ENCODE results near the gene PLA2G10.
"Not testable (repeated sequence)": the region's sequence is repeated elsewhere in the genome, so short reads cannot be mapped to it uniquely, and the experiment has no call there.

PLA2G10 gene, protein sequence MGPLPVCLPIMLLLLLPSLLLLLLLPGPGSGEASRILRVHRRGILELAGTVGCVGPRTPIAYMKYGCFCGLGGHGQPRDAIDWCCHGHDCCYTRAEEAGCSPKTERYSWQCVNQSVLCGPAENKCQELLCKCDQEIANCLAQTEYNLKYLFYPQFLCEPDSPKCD

DNA sequence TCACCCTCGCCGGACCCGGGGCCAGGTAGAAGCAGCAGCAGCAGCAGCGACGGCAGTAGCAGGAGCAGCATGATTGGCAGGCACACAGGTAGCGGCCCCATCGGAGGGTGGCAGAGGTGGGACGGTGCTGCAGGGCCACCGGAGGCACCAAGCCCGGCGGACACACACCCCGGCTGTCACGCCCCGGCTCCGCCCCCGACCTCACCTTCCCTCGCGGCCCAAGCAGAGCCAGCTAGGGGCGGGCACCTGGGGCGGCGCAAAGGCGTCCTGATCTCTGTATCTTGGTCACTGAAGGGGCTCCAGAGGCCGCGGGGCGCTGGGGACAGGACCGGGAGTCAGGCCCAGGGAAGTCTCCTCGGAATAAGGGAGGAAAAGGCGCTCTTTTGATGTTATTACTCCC lies at the start of gene PLA2G10:
TSS of gene PLA2G10 (minus strand) at position 180 of the 400 bp plus-strand sequence. CDS start at position 101, 79 bp downstream.
- not testable (repeated sequence) for DNase-seq (ENCODE audit: low read depth)

DNA sequence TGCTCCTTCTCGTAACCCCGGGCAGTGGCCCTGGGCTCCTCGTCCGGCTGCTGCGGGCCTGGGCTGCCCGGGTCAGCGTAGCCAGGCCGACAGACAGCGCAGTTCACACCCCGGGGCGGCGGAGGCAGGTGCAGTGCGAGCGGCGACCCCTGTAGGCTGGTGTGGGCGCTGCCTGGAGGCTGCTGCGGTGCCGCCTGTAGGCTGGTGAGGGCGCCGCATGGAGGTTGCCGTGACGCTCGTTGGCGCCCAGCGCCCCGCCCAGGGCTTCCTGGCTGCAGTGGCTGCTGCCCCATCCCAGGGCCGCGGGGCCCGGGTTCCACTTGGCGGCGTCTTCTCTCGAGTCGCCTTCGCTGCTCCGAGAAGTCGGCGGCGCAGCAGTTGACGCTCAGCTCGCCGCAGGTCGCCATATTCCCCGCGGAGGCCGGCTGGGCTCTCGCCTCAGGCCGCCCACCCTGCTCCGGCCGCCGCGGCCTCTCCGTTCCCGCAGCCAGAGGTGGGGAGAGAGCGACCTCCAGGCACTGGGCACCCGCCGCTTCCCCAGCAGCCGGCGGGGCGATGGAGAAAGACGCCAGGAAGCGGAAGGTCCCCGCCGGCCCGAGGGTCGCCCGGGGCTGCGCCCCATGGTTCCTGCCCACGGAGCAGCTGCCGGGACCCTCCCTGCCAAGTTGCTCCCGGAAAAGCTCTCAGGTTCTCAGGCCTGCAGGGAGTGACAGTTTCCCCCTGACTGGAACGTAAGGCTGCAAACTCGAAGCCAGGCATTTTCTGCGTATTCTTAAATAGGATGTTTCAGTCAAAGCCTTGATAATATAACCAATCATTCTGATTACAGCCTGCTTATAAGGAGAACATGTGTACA lies 48.4 kb upstream of the PLA2G10 start, which contains the start of gene NPIPA2:
TSS of gene NPIPA2 (plus strand) at position 261 of the 856 bp plus-strand sequence. CDS start 5,533 bp downstream, outside the sequence.
- DNase-seq (ENCODE audit: low read depth): not testable (repeated sequence)

DNA sequence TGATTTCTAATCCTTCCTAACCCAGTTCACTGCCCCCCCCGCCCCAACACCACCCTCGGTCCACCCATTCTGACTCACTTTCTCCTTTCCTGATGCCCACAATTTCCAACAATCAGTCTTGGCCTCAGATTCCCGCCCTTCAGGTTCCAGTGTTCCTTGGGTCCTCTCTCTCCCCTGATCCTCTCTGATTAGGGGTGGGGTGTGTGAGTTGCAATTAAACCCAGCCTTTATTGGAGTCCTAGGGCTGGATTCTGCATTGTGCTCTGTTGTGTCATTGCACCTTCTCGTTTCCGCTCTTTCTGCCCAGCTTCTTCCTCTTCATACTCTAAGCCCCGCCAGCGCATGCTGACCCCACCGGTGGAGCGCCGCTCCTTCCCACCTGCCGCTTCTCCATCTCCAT lies 47.7 kb upstream of the PLA2G10 start:
- not testable (repeated sequence) for DNase-seq (ENCODE audit: low read depth)

DNA sequence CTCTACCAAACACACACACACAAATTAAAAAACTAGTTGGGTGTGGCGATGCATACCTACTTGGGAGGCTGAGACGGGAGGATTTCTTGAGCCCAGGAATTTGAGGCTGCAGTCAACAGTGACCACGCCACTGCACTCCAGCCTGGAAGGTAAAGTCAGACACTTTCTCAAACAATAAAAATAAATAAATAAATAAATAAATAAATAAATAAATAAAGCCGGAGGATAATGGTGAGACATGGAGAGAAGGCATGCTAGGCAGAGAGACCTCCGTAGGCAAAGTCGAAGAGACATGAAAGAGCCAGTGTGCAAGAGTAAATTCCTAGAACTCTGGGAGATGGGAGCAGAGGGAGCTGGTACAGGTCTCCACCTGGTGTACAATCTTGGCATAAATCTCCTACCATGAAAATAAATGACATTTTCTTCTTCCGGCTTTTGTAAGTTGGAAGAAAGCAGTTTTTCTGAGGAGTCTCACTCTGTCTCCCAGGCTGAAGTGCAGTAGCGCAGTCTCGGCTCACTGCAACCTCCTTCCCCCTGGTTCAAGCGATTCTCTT lies 46.8 kb upstream of the PLA2G10 start:
- DNase-seq (ENCODE audit: low read depth): not testable (repeated sequence)

DNA sequence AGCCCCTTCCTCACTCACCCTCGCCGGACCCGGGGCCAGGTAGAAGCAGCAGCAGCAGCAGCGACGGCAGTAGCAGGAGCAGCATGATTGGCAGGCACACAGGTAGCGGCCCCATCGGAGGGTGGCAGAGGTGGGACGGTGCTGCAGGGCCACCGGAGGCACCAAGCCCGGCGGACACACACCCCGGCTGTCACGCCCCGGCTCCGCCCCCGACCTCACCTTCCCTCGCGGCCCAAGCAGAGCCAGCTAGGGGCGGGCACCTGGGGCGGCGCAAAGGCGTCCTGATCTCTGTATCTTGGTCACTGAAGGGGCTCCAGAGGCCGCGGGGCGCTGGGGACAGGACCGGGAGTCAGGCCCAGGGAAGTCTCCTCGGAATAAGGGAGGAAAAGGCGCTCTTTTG lies 39.1 kb upstream of the PLA2G10 start:
- DNase-seq (ENCODE audit: low read depth): not testable (repeated sequence)

DNA sequence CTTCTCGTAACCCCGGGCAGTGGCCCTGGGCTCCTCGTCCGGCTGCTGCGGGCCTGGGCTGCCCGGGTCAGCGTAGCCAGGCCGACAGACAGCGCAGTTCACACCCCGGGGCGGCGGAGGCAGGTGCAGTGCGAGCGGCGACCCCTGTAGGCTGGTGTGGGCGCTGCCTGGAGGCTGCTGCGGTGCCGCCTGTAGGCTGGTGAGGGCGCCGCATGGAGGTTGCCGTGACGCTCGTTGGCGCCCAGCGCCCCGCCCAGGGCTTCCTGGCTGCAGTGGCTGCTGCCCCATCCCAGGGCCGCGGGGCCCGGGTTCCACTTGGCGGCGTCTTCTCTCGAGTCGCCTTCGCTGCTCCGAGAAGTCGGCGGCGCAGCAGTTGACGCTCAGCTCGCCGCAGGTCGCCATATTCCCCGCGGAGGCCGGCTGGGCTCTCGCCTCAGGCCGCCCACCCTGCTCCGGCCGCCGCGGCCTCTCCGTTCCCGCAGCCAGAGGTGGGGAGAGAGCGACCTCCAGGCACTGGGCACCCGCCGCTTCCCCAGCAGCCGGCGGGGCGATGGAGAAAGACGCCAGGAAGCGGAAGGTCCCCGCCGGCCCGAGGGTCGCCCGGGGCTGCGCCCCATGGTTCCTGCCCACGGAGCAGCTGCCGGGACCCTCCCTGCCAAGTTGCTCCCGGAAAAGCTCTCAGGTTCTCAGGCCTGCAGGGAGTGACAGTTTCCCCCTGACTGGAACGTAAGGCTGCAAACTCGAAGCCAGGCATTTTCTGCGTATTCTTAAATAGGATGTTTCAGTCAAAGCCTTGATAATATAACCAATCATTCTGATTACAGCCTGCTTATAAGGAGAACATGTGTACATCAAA lies 9.3 kb upstream of the PLA2G10 start, which contains the start of gene NPIPA3:
TSS of gene NPIPA3 (plus strand) at position 256 of the 856 bp plus-strand sequence. CDS start 5,533 bp downstream, outside the sequence.
- not testable (repeated sequence) for DNase-seq (ENCODE audit: low read depth)

DNA sequence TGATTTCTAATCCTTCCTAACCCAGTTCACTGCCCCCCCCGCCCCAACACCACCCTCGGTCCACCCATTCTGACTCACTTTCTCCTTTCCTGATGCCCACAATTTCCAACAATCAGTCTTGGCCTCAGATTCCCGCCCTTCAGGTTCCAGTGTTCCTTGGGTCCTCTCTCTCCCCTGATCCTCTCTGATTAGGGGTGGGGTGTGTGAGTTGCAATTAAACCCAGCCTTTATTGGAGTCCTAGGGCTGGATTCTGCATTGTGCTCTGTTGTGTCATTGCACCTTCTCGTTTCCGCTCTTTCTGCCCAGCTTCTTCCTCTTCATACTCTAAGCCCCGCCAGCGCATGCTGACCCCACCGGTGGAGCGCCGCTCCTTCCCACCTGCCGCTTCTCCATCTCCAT lies 8.6 kb upstream of the PLA2G10 start:
- not testable (repeated sequence) for DNase-seq (ENCODE audit: low read depth)

DNA sequence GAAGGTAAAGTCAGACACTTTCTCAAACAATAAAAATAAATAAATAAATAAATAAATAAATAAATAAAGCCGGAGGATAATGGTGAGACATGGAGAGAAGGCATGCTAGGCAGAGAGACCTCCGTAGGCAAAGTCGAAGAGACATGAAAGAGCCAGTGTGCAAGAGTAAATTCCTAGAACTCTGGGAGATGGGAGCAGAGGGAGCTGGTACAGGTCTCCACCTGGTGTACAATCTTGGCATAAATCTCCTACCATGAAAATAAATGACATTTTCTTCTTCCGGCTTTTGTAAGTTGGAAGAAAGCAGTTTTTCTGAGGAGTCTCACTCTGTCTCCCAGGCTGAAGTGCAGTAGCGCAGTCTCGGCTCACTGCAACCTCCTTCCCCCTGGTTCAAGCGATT lies 7.8 kb upstream of the PLA2G10 start:
- not testable (repeated sequence) for DNase-seq (ENCODE audit: low read depth)

DNA sequence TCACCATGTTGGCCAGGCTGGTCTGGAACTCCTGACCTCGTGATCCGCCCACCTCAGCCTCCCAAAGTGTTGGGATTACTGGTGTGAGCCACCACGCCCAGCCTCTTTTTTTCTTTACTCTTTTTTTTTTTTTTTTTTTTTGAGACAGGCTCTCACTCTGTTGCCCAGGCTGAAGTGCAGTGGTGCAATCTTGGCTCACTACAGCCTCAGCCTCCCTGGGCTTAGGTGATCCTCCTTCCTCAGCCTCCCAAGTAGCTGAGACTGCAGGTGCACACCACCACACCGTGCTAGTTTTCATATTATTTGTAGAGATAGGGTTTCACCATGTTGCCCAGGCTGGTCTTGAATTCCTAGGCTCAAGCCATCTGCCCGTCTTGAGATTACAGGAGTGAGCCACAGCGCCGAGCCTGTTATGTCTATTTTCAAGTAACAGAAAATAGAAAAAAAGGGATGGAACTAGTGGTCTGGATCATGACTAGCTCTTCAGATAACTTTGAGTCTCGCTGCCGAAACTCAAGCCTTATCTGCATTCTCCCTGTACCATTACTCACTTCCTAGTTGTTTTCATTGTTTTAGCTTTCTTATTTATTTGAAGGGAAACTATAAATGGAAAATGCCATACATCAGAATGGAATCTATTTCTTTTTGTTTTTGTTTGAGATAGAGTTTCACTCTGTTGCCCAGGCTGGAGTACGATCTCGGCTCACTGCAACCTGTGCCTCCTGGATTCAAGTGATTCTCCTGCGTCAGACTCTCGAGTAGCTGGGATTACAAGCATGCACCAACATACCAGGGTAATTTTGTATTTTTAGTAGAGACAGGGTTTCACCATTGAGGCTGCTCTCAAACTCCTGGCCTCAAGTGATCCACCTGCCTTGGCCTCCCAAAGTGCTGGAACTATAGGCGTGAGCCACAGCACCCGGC lies 8.0 kb downstream of the PLA2G10 start:
- DNase-seq (ENCODE audit: low read depth): not testable (repeated sequence)

DNA sequence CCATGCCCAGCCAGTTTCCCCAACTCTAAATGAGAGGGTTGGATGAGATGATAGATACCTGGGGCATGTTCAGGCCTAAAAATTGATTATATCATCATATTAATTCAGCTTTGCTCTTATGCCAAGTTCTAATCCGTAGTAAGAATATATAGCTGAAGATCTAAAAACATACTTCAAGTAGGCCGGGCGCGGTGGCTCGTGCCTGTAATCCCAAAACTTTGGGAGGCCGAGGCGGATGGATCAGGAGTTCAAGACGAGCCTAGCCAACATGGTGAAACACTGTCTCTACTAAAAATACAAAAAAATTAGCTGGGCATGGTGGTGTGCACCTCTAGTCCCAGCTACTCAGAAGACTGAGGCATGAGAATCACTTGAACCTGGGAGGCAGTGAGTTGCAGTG lies 12.0 kb downstream of the PLA2G10 start:
- DNase-seq (ENCODE audit: low read depth): no peak

DNA sequence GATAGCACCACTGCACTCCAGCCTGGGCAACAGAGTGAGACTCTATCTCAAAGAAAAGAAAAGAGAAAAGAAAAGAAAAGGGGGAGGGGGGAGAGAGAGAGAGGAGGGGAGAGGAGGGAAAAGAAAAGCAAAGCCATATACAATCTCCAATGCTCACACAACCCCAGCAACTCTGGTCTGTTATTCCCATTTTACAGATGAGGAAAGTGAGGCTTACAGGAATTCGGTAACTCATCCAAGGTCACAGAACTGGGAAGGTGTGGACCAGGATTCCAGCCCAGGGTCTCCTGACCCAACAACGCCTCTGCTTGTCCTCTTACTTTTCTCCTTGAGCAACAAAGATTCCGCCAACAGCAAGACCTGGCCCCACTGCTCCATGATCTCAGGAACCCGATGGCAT lies 13.0 kb downstream of the PLA2G10 start:
- no peak for DNase-seq (ENCODE audit: low read depth)

DNA sequence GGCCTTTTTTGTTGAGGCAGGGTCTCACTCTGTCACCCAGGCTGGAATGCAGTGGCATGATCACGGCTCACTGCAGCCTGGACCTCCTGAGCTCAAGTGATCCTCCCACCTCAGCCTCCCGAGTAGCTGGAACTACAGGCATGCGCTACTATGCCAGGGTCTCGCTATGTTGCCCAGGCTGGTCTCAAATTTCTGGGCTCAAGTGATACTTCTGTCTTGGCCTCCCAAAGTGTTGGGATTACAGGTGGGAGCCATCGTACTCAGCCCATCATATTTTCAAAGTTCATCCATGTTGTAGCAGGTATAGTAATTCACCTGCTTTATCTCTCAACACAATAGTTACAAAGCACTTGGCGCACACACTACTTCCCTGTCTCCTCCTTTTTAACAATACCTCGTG lies 13.7 kb downstream of the PLA2G10 start:
- DNase-seq (ENCODE audit: low read depth): not testable (repeated sequence)

DNA sequence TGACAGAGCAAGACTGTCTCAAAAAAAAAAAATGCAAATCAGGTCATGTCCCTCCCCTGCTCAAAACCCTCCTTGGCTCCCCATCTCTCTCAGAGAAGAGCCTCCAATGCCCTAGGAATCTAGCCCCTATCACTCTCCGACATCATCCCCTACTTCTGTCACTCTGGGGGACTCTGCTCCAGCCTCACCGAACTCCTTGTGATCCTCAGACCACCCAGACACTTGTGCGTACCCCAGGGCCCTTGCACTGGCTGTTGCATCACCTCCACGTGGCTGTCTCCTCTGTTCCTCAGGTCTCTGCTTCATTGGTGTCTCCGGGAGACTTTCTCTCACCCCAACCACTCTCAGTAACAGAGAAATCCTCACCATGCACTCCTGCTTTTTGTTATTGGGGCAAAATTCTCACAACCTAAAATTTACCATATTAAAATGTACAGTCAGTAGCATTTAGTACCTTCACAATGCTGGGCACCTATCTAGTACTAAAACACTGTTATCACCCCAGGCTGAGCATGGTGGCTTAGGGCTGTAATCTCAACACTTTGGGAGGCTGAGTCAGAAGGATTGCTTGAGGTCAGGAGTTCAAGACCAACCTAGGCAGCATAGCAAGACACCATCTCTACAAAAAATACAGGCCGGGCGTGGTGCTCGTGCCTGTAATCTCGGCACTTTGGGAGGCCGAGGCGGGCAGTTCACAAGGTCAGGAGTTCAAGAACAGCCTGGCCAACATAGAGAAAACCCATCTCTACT lies 15.2 kb downstream of the PLA2G10 start:
- no peak for DNase-seq (ENCODE audit: low read depth)

DNA sequence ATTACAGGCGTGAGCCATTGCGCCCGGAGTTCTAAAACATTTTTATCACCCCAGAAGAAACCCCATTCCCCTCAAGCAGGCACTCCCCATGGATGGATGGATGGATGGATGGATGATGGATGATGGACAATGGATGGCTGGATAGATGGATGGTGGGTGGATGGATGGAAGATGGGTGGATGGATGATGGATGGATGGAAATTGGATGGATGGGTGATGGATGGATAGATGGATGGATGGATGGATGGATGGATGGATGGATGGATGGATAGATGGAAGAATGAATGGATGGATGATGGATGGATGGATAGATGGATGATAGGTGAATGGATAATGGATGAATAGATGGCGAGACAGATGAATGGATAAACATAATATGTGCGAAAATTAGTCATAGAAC lies 16.5 kb downstream of the PLA2G10 start:
- no peak for DNase-seq (ENCODE audit: low read depth)

DNA sequence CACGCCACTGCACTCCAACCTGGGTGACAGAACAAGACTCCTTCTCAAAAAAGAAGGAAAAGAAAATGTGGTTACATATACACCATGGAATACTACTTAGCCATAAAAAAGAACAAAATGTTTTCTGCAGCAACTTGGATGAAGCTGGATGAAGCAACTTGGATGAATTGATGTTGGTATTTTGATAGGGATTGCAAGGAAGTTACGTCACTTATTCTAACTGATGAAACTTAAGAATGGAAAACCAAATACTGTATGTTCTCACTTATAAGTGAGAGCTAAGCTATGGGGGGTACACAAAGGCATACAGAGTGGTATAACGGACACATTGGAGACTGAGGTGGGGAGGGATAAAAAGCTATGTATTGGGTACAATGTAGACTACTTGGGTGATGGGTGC lies 17.5 kb downstream of the PLA2G10 start:
- DNase-seq (ENCODE audit: low read depth): no peak

DNA sequence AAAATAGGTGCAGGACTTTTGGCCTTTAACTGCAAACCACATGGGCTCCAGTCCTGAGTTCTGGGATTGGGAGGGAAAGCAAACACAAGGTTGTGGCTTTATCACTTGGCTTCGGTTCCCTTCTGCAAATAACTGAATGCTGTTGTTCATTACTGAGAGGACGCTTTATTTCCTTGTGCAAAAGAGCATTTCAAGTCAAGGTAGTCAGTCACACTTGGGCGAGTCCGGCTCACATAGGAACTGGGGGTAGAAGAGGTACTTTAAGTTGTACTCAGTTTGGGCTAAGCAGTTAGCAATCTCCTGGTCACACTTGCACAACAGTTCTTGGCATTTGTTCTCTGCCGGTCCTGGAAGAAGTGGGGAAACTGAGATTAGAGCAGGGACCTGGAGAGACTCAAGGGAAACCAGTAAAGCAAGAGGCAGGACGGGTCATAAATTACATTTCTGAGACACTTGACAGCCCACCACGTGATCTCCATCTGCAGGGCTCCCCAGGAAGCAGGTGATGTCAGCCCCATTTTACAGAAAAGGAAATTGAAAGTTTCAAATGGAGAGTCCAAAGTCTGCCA lies 21.6 kb downstream of the PLA2G10 start:
- no peak for DNase-seq (ENCODE audit: low read depth)

DNA sequence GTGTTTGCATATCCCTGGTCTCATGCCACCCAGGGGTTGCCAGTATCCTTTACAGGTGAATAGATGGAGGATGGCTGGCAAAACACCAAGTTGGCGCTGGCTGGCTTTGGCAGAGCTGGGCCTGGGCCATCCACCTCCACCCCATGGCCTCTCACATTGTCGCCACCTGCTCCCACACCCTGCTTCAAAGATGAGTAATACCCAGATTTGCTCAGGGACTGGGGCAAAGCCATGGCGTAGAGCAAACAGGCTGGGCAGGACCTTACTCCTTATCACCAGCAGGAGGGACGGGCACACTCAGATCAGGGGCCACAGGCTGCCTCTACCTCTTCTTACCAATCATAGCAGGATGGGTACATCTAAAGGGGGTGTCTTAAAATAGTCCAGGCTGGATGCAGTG lies 24.3 kb downstream of the PLA2G10 start:
- DNase-seq (ENCODE audit: low read depth): no peak

DNA sequence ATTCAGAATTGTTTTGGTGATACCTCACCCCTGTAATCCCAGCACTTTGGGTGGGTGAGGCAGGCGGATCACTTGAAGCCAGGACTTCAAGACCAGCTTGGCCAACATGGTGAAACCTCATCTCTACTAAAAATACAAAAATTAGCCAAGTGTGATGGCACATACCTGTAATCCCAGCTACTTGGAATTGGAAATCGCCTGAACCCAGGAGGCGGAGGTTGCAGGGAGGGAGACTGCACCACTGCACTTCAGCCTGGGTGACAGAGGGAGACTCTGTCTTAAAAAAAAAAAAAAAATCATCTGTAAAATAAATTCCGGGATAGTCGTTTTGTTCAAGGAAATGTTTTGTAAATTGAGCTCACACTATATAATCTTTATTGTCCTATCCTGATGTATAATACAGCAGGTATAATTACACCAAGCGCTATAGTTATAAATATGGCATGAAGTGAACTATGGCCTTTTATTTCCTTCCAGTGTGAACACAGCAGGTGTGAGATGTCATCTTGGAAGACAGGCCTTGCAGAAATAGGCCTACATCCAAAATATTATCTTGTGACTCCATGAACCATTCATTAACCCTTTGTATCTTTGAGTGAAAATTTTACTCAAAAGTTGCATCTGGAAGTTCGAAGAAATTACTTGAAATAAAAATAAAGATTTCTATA lies 25.4 kb downstream of the PLA2G10 start:
- DNase-seq (ENCODE audit: low read depth): no peak
